Ramos (cell line): Measurements from ENCODE around the gene C5orf34.
"Not testable (repeated sequence)": the region's sequence is repeated elsewhere in the genome, so short reads cannot be mapped to it uniquely, and the experiment has no call there.

Experiments
- in situ Hi-C: fragments of 300-500 bp; cut with MboI; formaldehyde crosslinking; loops from one replicate; pipeline ENCODE4 v1.14.3; 2022; ENCODE audit warnings: low sequenced_read_pairs; ENCODE audit not compliant: unreplicated experiment

Gene C5orf34

GRCh38 chr5:43514816-43515677 is at the start of gene C5orf34:
C5orf34 (minus strand) TSS chr5:43515148; CDS start chr5:43509339, 5,809 bp downstream.
- in situ Hi-C loops = no loop called here

- in situ Hi-C loops = no loop called here
Observed at GRCh38 chr5:43564289-43564850, 49.4 kb upstream of the C5orf34 start.

GRCh38 chr5:43563321-43563720 is 48.4 kb upstream of the C5orf34 start:
- in situ Hi-C loops = no loop called here

- in situ Hi-C loops = no loop called here
Observed at GRCh38 chr5:43561356-43561755, 46.4 kb upstream of the C5orf34 start.

GRCh38 chr5:43560128-43560527 is 45.2 kb upstream of the C5orf34 start:
- in situ Hi-C loops = no loop called here

GRCh38 chr5:43556857-43557542 is 42.1 kb upstream of the C5orf34 start, which contains the start of gene PAIP1:
PAIP1 (minus strand) TSS chr5:43557077; CDS start chr5:43556846, 231 bp downstream.
- in situ Hi-C loops = no loop called here

GRCh38 chr5:43556607-43556856 is 41.6 kb upstream of the C5orf34 start:
- in situ Hi-C loops = not testable (repeated sequence)

GRCh38 chr5:43555895-43556606 is 41.1 kb upstream of the C5orf34 start:
- in situ Hi-C loops = no loop called here

- in situ Hi-C loops = no loop called here
Observed at GRCh38 chr5:43554497-43554896, 39.5 kb upstream of the C5orf34 start.

GRCh38 chr5:43553381-43553780 is 38.4 kb upstream of the C5orf34 start:
- in situ Hi-C loops = no loop called here

- in situ Hi-C loops = no loop called here
Observed at GRCh38 chr5:43551731-43552130, 36.8 kb upstream of the C5orf34 start.

- in situ Hi-C loops = not testable (repeated sequence)
Observed at GRCh38 chr5:43549272-43549671, 34.3 kb upstream of the C5orf34 start.

- in situ Hi-C loops = no loop called here
Observed at GRCh38 chr5:43548358-43548757, 33.4 kb upstream of the C5orf34 start.

- in situ Hi-C loops = no loop called here
Observed at GRCh38 chr5:43547532-43547931, 32.6 kb upstream of the C5orf34 start.

GRCh38 chr5:43543434-43543833 is 28.5 kb upstream of the C5orf34 start:
- in situ Hi-C loops = no loop called here

- in situ Hi-C loops = no loop called here
Observed at GRCh38 chr5:43540746-43541145, 25.8 kb upstream of the C5orf34 start.

GRCh38 chr5:43536972-43537371 is 22.0 kb upstream of the C5orf34 start:
- in situ Hi-C loops = no loop called here

GRCh38 chr5:43533646-43534045 is 18.7 kb upstream of the C5orf34 start:
- in situ Hi-C loops = no loop called here

- in situ Hi-C loops = no loop called here
Observed at GRCh38 chr5:43530648-43531047, 15.7 kb upstream of the C5orf34 start.

GRCh38 chr5:43523662-43524072 is 8.7 kb upstream of the C5orf34 start:
- in situ Hi-C loops = no loop called here

GRCh38 chr5:43520615-43521014 is 5.7 kb upstream of the C5orf34 start:
- in situ Hi-C loops = no loop called here
